AG20443 (cell line): ENCODE results near the gene CADM4.
A peak's percentile ranks its signal among the peaks of the same experiment; 100 is the strongest.

Source experiments
- DNase-seq: peaks from one replicate; pipeline ENCODE4 v3.0.0; 2012; ENCODE audit warnings: low spot score, mixed read lengths

CADM4 gene

DNA sequence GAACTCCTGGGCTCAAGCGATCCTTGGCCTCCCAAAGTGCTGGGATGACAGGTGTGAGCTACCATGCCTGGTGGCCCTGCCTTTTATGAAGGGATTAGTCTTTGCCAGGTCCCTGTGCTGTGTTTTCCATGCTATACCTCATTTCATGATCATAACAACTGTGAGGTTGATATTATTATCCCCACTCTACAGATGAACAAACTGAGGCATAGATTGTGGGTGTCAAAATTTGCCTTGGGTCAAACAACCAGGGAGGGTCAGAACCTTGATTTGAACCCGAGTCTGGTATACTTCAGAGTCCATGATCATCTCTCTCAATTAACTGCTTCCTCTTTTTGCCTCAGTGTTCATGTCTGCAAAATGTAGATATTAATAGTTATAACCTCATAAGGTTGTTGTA, 57.2 kb downstream of the CADM4 start:
- no peak for DNase-seq

DNA sequence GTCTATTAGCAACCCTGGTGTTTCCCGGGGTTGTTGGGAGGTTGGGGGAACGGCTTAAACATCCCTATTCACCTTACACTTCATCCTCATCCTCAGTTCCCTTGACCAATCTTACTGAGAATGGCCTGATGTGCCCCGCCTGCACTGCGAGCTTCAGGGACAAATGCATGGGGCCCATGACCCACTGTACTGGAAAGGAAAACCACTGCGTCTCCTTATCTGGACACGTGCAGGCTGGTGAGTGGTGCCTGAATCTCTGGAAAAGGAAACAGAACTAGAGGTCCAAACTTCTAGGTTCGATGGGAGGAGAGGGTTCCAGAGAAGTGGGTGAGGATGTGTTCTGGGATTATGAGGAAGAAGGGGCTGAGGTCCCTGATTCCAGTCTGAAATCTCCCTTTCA, 58.2 kb downstream of the CADM4 start:
- DNase-seq: no peak

DNA sequence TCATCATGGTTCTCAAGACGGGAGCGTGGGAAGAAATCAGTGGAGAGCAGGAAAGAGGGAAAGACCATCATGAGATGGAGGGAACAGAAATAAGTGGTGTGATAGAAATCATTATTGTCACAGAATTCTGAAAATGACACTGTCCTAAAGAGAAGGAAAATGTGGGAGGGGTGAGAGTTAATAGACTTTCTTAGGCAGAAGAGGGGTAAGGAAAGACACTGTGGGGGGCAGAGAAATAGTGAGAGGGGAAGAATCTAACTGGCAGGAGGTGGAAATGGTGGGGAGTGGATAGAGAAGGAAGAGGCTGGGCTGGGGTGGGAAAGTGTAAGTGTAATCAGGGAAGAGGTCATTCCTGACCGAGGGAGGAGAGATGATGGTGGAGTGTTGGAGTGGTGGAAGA, 60.9 kb downstream of the CADM4 start:
- no peak for DNase-seq

DNA sequence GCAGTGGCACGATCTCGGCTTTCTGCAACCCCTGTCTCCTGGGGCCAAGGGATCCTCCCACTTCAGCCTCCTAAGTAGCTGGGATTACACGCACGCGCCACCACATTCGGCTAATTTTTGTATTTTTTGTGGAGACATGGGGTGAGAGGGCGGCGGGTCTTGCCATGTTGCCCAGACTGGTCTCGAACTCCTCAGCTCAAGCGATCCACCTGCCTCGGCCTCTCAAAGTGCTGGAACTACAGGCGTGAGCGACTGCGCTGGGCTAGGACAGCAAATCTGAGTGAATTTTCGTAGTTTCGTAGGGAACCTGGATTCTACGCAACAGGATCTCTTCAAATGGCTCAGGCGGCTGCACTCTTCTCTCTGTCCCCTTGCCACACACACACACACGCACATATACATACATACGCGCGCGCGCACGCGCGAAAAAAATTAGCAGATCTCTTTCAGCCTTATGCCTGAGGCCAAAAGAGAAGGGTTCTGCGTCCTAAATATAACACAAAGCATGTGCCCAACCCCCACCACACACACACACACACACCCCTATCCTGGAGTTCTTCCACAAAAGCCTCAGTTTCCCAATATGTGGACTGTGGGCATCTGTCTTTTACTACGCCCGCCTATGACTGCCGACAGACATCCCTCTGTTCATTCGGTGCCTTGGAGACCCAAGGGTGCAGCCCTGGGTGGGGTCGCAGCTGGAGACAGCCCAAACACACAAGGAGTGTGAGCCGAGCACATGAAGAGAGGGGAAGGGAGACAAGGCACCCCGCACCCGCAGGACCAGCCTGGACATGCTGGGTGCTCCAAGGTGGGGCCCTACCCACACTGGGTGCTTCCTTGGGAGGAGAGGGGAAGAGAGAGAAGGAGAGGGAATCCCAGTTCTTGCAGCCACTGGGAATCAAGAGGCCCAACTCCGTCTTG, 63.4 kb downstream of the CADM4 start:
- DNase-seq: no peak

DNA sequence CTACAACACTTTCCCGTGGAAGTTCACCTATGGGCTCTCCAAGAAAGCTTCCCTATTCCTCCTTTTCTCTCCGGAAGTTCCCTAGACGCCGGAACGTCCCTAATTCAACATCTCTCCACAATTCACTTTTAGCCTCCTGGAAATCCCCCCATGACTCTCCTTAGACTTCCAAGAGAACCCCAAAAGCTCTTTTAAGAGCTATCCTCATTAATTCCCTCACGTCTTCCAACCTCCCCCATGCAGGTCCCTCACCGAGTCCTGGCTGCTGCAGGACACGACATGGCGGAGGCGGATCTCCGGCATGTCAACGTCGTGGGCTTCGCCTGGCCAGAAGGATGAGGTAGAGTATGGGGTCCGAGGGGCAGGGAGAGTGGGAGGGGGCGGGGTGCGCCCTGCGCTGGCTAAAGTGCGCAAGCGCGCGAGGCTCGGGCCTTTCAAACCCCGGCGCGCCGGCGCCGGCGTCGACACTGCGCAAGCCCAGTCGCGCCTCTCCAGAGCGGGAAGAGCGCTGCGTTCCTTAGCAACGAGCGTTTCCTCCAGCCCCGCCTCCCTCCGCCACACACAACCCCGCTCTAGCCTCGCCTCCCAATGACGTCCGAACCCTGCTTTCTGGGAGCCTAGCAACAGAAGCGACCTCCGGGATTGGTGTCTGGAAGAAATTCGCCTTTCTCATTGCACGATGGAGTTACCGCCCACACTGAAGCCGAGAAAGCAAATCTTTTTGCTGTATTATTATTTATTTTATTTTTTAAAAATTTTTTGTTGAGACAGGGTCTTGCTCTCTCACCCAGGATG, 64.3 kb downstream of the CADM4 start, which contains the start of the genes PINLYP and XRCC1:
Gene PINLYP, plus strand, starts transcription at position 646 of the 795 bp plus-strand sequence. CDS start 1,391 bp downstream, outside the sequence.
Gene XRCC1, minus strand, starts transcription at position 372 of the 795 bp plus-strand sequence. Its CDS starts 69 bp downstream, at position 303.
- peak; percentile 99 for DNase-seq

DNA sequence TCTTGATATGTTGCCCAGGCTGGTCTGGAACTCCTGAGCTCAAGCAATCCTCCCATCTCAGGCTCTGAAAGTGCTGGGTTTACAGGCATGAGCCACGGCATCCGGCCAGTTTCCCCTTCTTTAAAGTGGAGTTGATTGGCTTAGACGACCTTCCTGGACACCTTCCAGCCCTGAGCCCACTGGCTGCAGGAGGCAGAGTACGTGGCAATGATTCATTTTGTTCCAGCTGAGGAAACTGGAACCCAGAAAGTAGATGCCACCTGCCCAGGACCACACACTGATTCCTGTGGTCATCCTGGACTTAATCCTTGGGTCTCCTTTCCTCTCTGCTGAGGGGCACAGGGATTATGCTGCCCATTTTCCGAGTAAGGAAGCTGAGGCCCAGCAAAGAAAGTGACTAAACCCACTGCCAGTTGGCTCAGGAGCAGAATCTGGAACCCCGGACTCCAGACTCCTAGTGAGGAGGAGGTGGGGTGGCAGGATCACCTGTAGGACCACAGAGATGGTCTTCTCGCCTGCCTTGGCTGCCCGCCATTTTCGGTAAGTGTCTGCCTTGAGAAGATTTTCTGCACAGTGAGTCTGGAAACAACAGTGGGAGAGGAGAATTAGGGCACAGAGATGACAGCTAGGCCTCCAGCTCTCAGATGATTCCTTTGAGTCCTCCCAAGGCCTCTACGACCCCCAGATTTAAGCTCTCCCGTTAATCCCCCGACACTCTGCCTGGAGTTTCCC, 65.1 kb downstream of the CADM4 start:
- no peak for DNase-seq
